Central memory CD8-positive, alpha-beta T cell (primary cell): Measurements from ENCODE around the gene CD28.

Source experiments
- ATAC-seq: fragments of 150-1000 bp; cut with Tn5 transposase; replicated peaks from 2 replicates; pipeline ENCODE4 v1.10.0; 2022; ENCODE audit warnings: mild to moderate bottlenecking, moderate FRiP score, moderate number of reproducible peaks; ENCODE audit not compliant: poor library complexity, severe bottlenecking; ENCODE audit errors: extremely low read depth
- DNase-seq, 2 donors: peaks; one replicate each; pipeline ENCODE4 v3.0.0; 2021; ENCODE audit warnings: low spot score in 2 of 2
- H3K27ac Mint-ChIP-seq: one replicate; pipeline ENCODE4 v1.8.0; 2022; ENCODE audit warnings: low read depth, mild to moderate bottlenecking, moderate library complexity, mixed read lengths
- H3K27me3 Mint-ChIP-seq: one replicate; pipeline ENCODE4 v1.8.0; 2022; ENCODE audit warnings: mixed read lengths
- H3K36me3 Mint-ChIP-seq: one replicate; pipeline ENCODE4 v1.8.0; 2022; ENCODE audit warnings: mild to moderate bottlenecking, moderate library complexity, mixed read lengths; ENCODE audit not compliant: insufficient read depth
- H3K4me1 Mint-ChIP-seq: one replicate; pipeline ENCODE4 v1.8.0; 2022; ENCODE audit warnings: mixed read lengths
- H3K4me3 Mint-ChIP-seq: one replicate; pipeline ENCODE4 v1.8.0; 2022; ENCODE audit warnings: mild to moderate bottlenecking, moderate library complexity, mixed read lengths
- H3K9me3 Mint-ChIP-seq: one replicate; pipeline ENCODE4 v1.8.0; 2022; ENCODE audit warnings: mixed read lengths

Gene CD28

DNA sequence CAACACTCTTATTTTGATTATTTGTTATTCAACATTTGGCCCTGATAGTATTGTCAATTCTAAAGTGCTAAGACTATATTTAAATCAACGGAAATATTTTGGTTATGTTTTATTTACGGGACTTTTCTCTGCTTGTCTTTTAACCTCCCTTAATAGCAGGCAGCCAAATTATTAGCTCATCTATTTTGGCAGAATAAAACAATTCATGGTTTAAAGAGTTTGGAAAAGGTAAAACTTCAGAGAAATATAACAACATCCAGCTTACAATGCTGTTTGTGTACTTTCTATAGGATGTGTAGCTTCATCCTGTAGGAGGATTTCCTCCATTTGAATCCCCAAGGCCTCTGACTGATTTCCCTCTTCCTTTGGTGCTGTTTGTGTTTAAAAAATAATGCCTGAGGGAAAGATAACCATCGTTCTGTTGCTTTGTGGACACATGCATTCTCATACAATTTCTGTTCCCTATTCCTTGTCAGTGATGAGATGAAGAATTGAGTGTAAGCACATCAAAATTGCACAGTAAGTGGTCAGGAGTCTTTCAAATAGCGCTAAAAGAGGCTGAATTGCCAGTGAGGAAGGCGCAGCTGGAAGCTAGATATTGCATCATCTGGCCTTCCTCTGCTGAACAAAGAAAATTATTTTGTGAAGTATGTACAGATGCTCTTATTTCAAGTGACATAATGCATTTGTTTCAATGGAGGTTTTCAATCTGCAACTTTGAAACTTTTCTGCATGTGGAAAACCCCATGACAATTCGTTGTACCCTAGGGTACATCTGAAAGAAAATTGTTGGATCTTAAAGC lies 80.3 kb downstream of the CD28 start:
- Mint-ChIP-seq H3K4me3 (no peak overlapping the region), H3K4me1 (peaks cover 14% of the 10 kb centered on the region), H3K9me3 (no peaks in the 10 kb centered on the region), H3K36me3 (no peaks in the 10 kb centered on the region), H3K27me3 (no peaks in the 10 kb centered on the region), H3K27ac (no peak overlapping the region)
- ATAC-seq (no peak), DNase-seq (no peak)

DNA sequence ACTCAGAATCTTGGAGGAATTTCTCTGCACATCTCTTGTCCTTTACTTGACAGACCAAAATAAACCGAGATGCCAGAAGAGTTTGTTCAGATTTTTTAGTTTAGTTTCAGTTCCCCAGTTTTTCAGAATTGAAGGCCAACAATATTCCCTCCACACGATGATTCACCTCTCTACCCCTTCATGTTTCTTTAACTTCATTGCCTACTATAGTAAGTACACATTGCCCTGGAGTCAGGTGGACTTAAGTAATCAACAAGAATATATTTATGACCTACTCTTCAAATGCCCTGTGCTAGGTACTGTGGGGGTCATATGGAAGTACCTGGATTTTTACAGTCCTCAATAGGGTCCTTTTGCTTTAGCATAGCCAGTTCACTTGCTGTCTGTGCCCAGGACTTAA lies 81.5 kb downstream of the CD28 start:
- ATAC-seq (no peak), DNase-seq (no peak)
- no peaks in the 10 kb centered on the region for H3K27me3 Mint-ChIP-seq
- peaks cover 5% of the 10 kb centered on the region for H3K4me1 Mint-ChIP-seq
- H3K36me3 Mint-ChIP-seq = peaks cover 2% of the 10 kb centered on the region
- no peak overlapping the region for H3K4me3 Mint-ChIP-seq
- H3K9me3 Mint-ChIP-seq = no peaks in the 10 kb centered on the region
- no peak overlapping the region for H3K27ac Mint-ChIP-seq
